ACC112 (cell line): ENCODE results near the gene SLC9A7.

Experiments
- H2AFZ ChIP-seq: fragments of 200-600 bp; sonication (generic); one replicate; pipeline ENCODE4 v1.6.0; 2017; ENCODE audit warnings: antibody characterized with exemption, low read length; ENCODE audit not compliant: unreplicated experiment
- H3K27ac ChIP-seq: fragments of 200-600 bp; sonication (generic); 2 replicates; pipeline ENCODE4 v1.5.1; 2014; ENCODE audit warnings: low read depth, mild to moderate bottlenecking, antibody characterized with exemption, low read length, moderate library complexity
- H3K27me3 ChIP-seq: fragments of 200-600 bp; sonication (generic); 2 replicates; pipeline ENCODE4 v1.6.1; 2014; ENCODE audit warnings: mild to moderate bottlenecking, antibody characterized with exemption, low read length, moderate library complexity, mixed read lengths; ENCODE audit not compliant: insufficient read depth
- H3K36me3 ChIP-seq: fragments of 200-600 bp; sonication (generic); 2 replicates; pipeline ENCODE4 v1.6.1; 2016; ENCODE audit warnings: mild to moderate bottlenecking, antibody characterized with exemption, low read length, moderate library complexity, mixed read lengths; ENCODE audit not compliant: insufficient read depth
- H3K4me1 ChIP-seq: fragments of 200-600 bp; sonication (generic); one replicate; pipeline ENCODE4 v1.6.1; 2016; ENCODE audit warnings: low read length, mixed read lengths; ENCODE audit not compliant: insufficient read depth, unreplicated experiment, control insufficient read depth
- H3K4me3 ChIP-seq: fragments of 200-600 bp; sonication (generic); 2 replicates; pipeline ENCODE4 v1.5.1; 2014; ENCODE audit warnings: mild to moderate bottlenecking, low read depth, low read length
- H3K79me2 ChIP-seq: fragments of 200-600 bp; sonication (generic); one replicate; pipeline ENCODE4 v1.6.0; 2016; ENCODE audit warnings: low read length; ENCODE audit not compliant: control insufficient read depth, unreplicated experiment, insufficient read depth

Gene SLC9A7

DNA sequence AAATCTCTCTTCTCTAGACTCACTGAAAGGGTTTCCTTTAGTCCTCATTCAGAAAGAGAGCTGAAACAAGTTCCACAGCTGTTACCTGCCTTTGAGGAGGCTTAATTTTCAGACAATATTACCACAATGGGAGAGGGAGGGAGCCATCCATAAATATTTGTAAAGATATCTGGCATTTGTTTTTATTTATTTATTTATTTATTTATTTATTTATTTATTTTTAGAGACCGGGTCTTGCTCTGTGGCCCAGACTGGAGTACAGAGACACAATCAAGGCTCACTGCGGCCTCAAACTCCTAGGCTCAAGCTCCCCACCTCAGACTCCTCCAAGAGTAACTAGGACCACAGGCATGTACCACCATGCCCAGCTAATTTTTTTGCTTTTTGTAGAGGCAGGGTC lies 80.7 kb downstream of the SLC9A7 start:
- Histone ChIP-seq H3K27ac (no peak overlapping the region), H3K4me3 (no peak overlapping the region), H3K4me1 (no peaks in the 10 kb centered on the region), H3K36me3 (no peaks in the 10 kb centered on the region), H2AFZ (no peak overlapping the region), H3K79me2 (no peaks in the 10 kb centered on the region), H3K27me3 (no peaks in the 10 kb centered on the region)

- Histone ChIP-seq H2AFZ (no peak overlapping the region), H3K27me3 (no peaks in the 10 kb centered on the region), H3K36me3 (no peaks in the 10 kb centered on the region), H3K27ac (no peak overlapping the region), H3K4me1 (no peaks in the 10 kb centered on the region), H3K79me2 (no peaks in the 10 kb centered on the region), H3K4me3 (no peak overlapping the region)
Observed at GRCh38 chrX:46676399-46677356, 82.2 kb downstream of the SLC9A7 start.

- no peak overlapping the region for H2AFZ ChIP-seq
- no peak overlapping the region for H3K4me3 ChIP-seq
- no peaks in the 10 kb centered on the region for H3K27me3 ChIP-seq
- H3K4me1 ChIP-seq = no peaks in the 10 kb centered on the region
- H3K27ac ChIP-seq = no peak overlapping the region
- H3K36me3 ChIP-seq = no peaks in the 10 kb centered on the region
- H3K79me2 ChIP-seq = no peaks in the 10 kb centered on the region
Observed at GRCh38 chrX:46673620-46674359, 85.1 kb downstream of the SLC9A7 start.

DNA sequence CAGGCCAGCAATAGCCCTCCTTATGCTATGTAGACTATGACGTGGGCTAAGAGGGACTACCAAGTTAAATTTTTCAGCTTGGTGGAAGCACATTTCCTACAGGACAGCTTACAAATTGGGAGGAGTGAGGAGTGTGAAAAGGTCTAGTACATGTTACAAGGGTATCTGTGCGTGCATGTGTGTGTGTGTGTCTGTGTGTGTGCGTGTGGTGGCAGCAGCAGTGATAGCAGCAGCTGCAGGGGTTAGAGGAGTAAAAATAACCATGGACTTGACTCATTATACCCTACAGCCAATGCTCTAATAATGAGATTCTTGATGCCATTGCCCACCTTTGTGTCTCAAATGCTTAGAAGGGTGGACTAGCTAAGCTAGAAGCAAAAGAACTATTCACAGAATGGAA lies 88.6 kb downstream of the SLC9A7 start:
- Histone ChIP-seq H3K4me3 (no peak overlapping the region), H3K27ac (no peak overlapping the region), H3K4me1 (peaks cover 23% of the 10 kb centered on the region), H2AFZ (no peak overlapping the region), H3K36me3 (no peaks in the 10 kb centered on the region), H3K27me3 (no peaks in the 10 kb centered on the region), H3K79me2 (no peaks in the 10 kb centered on the region)

- Histone ChIP-seq H3K27me3 (no peaks in the 10 kb centered on the region), H3K27ac (peak overlapping the region; percentile 58), H3K4me1 (peaks cover 29% of the 10 kb centered on the region), H2AFZ (no peak overlapping the region), H3K36me3 (no peaks in the 10 kb centered on the region), H3K79me2 (no peaks in the 10 kb centered on the region), H3K4me3 (no peak overlapping the region)
Observed at GRCh38 chrX:46666831-46667230, 92.1 kb downstream of the SLC9A7 start.

DNA sequence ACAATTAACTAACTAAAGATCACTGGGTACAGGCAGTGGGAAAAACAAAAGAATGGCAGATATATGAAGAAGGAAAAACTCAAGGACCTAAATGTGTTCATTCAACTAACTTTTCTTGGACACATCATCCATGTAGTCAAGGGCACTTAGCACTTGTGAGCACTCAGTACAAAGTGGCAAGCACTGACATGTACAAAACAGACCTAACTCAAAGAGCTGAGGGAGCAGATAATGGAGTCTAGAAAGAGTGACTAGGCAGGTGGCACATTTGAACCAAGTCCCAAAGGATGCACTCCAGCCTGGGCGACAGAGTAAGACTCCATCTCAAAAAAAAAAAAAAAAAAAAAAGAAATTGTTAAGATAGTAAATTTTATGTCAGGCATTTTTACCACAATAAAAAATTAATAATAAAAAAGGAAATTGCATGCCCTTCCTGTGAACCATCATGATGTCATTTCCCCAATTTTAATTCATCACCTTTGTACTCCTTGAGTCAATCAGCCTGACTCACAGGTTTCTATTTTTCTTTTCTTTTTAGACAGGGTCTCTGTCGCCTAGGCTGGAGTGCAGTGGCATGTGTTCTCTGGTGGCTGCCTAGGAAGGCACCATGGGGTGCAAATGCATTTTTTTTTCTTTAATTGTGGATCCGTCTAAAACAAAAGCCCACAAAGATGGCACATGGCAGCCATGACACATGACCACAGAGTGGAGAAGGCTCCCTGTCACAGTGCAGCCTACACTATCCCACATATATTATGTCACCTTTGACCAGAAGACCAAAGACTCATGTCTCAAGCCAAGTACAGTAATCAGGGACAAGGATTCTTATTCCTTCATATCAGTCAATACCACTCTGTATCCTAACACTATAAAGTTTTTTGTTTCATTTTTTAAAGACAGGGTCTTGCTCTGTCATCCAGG lies 93.4 kb downstream of the SLC9A7 start:
- peak overlapping the region; percentile 58 for H3K27ac ChIP-seq
- H3K36me3 ChIP-seq = no peaks in the 10 kb centered on the region
- H2AFZ ChIP-seq = no peak overlapping the region

GRCh38 chrX:46662188-46662958 lies 96.5 kb downstream of the SLC9A7 start:
- Histone ChIP-seq H2AFZ (no peak overlapping the region), H3K4me3 (no peak overlapping the region), H3K79me2 (no peaks in the 10 kb centered on the region), H3K27ac (no peak overlapping the region), H3K4me1 (peaks cover 25% of the 10 kb centered on the region), H3K27me3 (no peaks in the 10 kb centered on the region), H3K36me3 (no peaks in the 10 kb centered on the region)

More for the DNA sequence above, 93.4 kb downstream of the SLC9A7 start:
- H3K4me3 ChIP-seq = no peak overlapping the region
- peaks cover 29% of the 10 kb centered on the region for H3K4me1 ChIP-seq
- H3K27me3 ChIP-seq = no peaks in the 10 kb centered on the region
- H3K79me2 ChIP-seq = no peaks in the 10 kb centered on the region

DNA sequence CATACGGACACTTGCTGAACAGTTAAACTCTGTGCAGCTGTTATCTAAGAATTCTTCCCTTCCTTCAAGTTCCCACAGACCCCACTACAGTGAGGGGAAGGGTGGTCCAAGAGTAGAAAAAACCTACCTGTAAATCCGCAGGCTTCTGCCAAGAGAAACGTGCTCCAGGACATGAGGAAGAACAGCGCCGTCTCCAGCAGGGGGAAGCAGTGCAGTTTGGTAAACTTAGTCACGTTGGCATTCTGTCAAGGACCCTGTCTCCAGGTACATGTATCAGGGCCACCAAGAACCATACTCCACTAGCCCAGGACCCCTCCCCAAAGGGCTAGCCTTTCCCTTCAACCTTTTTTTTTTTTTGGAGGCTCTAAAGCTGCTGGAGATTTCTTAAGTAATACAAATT lies 105.4 kb downstream of the SLC9A7 start:
- Histone ChIP-seq H3K4me3 (no peak overlapping the region), H3K36me3 (no peaks in the 10 kb centered on the region), H2AFZ (no peak overlapping the region), H3K27ac (no peak overlapping the region), H3K4me1 (no peaks in the 10 kb centered on the region), H3K79me2 (no peaks in the 10 kb centered on the region), H3K27me3 (no peaks in the 10 kb centered on the region)

GRCh38 chrX:46649421-46650260 lies 109.3 kb downstream of the SLC9A7 start:
- Histone ChIP-seq H3K27ac (no peak overlapping the region), H3K4me3 (no peak overlapping the region), H2AFZ (no peak overlapping the region), H3K4me1 (no peaks in the 10 kb centered on the region), H3K36me3 (no peaks in the 10 kb centered on the region), H3K27me3 (no peaks in the 10 kb centered on the region), H3K79me2 (no peaks in the 10 kb centered on the region)
